Fibroblast of the aortic adventitia (primary cell): ENCODE data around the gene PLG. TPM values are rescaled to one million over a fixed set of nuclear protein-coding genes. Genes with fewer than 3 reads are reported as not detected.
"Not testable (repeated sequence)": the region's sequence is repeated elsewhere in the genome, so short reads cannot be mapped to it uniquely, and the experiment has no call there.

Experiments used
- DNase-seq: peaks from one replicate; pipeline ENCODE4 v3.0.0-alpha.2; 2010; ENCODE audit warnings: low read depth
- H3K4me3 ChIP-seq: 2 replicates; pipeline ENCODE4 v1.5.1; 2011; ENCODE audit warnings: low read depth, mild to moderate bottlenecking, control low read depth, low read length, moderate library complexity
- total RNA-seq: library from RNA; depleted of rRNA; stranded (reverse); fragments of >200 nt; gene quantifications from 2 replicates; pipeline ENCODE4 v1.2.3, GENCODE V29; 2012; ENCODE audit warnings: low replicate concordance
- TF ChIP-seq, protein P1 (sequence below): IDR thresholded peaks from 2 replicates; pipeline ENCODE4 v1.5.1; 2011; ENCODE audit warnings: mild to moderate bottlenecking, low read length, control low read depth, inconsistent platforms; ENCODE audit not compliant: insufficient read depth

PLG gene
- total RNA-seq, 1 donor, result not detected

DNA sequence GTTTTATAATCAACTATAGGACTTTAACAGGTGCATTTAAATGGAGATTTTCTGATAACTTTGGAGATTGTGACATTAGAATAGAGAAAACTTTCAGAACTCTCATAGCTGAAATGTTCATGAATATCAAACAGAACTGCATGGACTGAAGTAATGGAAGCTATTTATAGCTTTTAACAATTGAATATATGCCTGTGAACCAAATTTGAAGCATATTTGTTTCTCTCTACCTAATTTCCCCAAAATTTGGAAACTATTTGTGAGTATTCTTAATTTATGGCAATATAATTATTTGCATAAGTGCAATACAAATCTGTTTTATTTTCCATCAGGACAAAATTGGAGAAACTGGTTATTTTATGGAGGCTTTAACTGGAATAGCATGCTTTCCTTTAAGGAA is 96.6 kb downstream of the PLG start:
- TF ChIP-seq, protein P1, sequence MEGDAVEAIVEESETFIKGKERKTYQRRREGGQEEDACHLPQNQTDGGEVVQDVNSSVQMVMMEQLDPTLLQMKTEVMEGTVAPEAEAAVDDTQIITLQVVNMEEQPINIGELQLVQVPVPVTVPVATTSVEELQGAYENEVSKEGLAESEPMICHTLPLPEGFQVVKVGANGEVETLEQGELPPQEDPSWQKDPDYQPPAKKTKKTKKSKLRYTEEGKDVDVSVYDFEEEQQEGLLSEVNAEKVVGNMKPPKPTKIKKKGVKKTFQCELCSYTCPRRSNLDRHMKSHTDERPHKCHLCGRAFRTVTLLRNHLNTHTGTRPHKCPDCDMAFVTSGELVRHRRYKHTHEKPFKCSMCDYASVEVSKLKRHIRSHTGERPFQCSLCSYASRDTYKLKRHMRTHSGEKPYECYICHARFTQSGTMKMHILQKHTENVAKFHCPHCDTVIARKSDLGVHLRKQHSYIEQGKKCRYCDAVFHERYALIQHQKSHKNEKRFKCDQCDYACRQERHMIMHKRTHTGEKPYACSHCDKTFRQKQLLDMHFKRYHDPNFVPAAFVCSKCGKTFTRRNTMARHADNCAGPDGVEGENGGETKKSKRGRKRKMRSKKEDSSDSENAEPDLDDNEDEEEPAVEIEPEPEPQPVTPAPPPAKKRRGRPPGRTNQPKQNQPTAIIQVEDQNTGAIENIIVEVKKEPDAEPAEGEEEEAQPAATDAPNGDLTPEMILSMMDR, result no peak
- no peak for DNase-seq
- H3K4me3 ChIP-seq, result no peak overlapping the region

DNA sequence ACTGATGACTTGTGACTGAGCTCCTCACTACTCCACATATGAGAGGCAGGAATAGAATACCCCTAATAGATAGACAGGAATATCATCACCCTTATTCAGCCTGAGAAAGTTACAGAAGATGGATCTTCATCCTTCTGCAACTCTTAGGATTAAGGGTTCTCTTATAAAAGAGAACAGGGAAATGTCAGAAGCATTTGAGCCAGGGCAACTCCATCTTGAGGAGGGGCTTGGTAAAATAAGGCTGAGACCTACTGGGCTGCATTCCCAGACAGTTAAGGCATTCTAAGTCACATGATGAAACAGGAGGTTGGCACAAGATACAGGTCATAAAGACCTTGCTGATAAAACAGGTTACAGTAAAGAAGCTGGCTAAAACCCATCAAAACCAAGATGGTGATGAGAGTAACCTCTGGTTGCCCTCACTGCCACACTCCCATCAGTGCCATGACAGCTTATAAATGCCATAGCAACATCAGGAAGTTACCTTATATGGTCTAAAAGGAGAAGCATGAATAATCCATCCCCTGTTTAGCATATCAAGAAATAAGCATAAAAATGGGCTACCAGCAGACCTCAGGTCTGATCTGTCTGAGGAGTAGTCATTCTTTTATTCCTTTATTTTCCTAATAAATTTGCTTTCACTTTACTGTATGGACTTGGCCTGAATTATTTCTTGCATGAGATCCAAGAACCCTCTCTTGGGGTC is 97.9 kb downstream of the PLG start:
- no peak overlapping the region for H3K4me3 ChIP-seq
- no peak for DNase-seq
- TF ChIP-seq, protein P1, result no peak

DNA sequence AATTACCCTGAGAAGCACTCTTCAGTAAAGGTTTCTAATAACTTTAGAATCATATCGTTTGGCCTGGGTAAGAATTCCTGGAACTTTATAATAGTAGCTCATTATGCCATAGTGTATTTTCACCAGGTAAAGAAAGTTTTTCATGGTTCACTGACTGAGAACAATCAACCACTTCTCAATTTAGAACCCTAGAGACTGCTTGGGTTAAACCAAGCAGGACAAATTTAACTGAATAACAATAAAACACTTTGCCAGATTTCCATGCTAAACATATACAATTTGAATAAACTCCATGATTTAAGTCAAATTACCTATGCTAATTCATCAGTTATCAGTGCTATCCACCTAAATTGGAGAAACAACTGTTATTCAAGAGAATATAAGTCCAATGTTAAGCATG is 99.4 kb downstream of the PLG start:
- TF ChIP-seq, protein P1, result no peak
- DNase-seq, result no peak
- H3K4me3 ChIP-seq, result no peak overlapping the region

DNA sequence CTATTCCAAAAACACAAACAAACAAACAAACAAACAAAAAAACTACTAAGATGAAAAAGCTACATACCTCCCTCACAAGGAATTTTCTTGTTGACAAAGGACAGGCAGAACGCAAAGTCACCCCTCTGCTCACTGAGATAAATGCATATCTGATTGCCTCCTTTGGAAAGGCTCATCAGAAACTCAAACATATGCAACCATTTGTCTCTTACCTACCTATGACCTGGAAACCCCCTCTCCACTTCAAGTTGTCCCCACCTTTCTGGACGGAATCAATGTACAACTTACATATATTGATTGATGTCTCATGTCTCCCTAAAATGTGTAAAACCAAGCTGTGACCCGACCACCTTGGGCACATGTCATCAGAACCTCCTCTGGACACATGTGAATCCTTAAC is 100.0 kb downstream of the PLG start:
- not testable (repeated sequence) for DNase-seq, H3K4me3 ChIP-seq

Other genes starting within 250 kb of the PLG start
- not detected in 2 replicates for gene LPA, start 38.0 kb upstream of the PLG start, total RNA-seq